CMK (cell line): ENCODE results near the gene SMG7.

Source experiments
- DNase-seq: peaks from one replicate; pipeline ENCODE4 v3.0.0-alpha.2; 2010; ENCODE audit warnings: low read depth

SMG7 gene

DNA sequence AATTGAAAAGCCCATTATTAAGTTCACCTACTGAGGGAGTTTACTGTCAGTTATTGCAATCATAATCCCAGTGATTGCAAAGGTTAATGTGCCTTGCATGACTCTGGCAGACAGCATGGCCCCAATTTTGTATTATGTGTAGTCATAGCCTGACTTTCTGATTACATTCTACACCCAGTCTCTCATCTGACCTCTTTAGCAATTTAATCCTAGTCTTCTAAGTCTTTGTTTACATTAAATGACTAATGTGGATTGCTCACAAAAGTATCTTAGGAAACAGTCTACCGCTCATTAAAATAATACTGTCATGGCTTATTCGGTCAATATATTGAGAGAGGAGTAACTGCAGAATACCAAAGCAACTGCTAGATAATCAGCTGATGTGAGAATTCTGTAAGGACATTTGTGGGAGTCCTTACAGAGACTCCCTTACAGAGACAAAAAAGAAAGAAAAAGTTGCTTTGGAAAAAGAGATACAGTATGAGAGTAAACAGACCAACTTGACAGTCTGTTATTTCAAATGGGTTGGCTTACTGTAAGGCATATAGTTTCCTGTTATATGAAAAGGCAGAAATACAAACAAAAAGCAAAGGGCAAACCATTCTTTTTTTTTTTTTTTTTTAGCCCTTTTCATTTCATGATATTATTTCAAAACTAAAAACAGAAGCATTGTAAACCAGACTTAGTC is 42.8 kb downstream of the SMG7 start:
- no peak for DNase-seq

DNA sequence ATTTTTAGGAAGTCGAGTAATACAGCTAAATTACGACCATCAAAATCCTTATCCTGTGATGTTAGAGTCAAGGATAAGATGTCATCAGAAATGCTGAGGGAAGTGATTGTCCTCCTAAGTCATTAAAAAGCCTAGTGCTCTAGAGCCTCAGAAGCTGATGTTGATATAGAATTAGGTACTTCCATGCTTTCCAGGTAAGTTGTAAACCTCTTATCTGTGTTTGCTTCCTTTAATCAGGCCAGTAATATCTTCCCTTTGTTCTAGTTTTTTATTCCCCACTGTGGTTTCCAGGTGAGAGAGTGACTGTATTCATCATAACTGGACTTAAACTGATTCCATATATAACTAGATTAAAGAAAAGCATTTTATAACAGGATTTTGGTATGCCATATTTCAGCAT is 44.4 kb downstream of the SMG7 start:
- DNase-seq, result no peak

DNA sequence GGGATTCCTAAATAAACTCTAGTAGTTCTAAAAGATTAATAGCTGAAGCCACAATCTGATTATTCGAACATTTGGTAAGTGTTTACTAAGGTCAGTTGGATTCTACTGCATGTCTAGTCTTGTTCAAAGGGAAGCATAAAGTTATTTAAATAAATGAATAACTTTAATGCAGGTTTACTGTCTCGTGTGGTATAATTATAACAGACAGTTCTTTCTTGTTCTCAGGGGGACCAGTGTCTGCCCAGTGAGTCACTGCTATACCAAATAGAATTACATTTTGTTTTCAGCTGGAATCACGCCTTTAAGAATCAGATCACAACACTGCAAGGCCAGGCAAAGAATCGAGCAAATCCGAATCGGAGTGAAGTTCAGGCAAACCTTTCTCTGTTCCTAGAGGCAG is 45.1 kb downstream of the SMG7 start:
- DNase-seq, result no peak

DNA sequence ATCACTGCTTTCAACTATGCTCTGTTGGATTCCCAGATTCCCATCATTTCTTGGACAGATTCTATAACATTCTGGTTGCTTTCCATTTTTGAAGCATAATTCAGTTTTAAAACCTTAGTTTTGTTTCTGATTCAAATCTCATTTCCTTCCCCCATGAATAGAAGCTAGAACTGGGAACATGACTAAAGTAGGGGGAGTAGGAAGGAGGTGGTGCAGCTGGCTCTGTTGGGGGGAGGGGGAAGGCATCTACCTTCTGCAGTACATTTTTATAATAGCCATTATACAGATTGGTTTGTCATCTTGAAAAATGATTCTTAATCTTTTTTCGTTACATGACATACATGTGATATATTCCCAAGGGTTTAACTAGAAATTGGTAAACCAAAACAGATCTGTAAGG is 48.1 kb downstream of the SMG7 start:
- DNase-seq, result no peak

DNA sequence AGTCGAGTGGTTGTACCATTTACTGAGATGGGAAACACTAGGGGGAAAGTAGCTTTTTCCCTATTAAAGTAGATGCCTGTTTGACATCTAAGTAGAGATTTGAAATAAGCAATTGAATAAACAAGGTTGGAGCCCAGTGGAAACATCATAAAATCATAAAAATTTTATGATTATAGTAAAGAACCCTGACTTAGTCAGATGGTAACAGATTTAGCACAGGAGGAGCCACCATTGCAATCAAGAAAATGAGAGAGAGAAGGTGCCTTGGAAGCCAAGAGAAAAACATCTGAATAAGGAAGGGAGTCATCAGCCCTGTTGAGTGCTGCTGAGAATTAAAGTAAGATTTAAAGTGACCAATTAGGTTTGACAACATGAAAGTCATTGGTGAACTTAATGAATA is 49.8 kb downstream of the SMG7 start:
- DNase-seq, result no peak

DNA sequence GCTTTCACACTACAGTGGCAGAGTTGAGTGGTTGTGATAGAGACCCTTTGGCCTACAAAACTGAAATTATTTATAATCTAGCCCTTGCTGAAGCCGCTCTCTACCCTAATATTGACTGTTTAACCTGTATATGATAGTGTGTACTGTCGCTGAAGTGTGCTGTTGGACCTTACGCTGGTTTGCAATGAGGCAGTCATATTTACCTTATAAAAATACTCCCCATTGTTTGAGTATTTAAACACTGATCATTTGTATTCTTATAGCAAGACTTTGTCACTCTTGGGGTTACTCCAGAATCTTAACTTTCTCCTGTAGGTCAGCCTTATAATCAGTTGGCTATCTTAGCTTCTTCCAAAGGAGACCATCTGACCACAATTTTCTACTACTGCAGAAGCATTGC is 56.3 kb downstream of the SMG7 start:
- no peak for DNase-seq

DNA sequence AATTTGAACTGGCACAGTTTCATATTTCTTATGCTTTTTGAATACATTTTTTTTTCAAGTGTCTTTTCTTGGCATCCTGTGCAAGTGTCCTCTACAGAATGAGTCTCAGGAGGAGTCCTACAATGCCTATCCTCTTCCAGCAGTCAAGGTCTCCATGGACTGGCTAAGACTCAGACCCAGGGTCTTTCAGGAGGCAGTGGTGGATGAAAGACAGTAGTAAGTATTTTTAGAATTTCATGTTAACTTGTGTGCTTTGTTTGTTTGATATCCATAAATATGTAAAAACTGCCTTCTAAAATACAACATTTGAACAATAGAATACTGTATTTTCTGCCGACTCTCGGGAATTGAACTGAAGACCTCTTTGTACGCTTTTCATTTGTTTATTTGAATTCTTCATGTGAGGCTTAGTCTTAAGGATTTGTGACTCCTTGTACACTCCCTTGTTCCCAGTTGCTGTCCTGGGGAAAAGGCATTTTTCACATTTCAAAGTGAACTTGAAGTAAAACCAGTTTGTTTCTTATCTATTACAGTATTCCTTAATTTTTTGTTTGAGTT is 61.4 kb downstream of the SMG7 start:
- no peak for DNase-seq

DNA sequence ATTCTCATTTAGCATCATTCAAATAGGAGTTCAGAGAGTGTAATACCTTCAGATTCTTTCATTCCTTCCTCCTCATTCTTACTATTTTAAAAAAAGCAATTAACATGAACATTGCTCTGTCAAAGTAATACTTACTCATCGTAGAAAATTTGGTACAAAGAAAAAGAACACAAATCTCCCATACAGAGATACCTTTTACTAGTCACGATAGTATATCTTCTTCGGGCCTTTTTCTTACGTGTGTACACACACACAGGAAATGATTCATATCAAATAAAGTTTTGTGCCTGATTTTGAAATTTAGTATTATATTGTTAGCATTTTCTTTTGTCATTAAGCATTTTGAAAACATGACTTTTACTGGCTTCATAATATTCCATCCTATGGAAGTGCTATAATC is 65.1 kb downstream of the SMG7 start:
- no peak for DNase-seq

DNA sequence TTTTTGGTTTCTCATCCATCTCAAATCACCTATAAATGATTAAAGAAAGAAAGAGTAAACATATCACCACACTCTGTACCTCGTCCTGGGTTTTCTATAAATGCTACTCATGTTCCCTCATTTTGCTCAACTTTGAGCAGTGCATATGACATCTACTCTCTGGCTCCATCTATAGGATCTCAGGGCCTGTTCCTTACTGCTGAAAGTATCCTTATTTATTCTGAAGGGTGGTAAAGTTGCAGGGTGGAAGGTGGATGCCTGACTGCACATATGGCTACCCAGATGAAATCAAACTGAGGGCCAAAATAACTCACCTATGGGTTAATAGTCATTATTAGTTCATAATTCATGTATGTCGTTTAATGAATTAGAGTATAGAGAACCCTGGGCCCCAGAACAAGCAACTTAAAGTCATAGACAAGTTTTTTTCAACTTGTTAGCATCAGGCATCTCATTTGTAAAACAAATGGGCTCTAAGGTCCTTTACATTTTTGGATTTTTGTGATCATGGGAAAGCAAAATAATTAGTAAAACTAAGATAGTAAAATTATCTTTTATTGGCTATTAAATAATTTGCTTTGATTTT is 71.4 kb downstream of the SMG7 start:
- DNase-seq, result peak; percentile 12

DNA sequence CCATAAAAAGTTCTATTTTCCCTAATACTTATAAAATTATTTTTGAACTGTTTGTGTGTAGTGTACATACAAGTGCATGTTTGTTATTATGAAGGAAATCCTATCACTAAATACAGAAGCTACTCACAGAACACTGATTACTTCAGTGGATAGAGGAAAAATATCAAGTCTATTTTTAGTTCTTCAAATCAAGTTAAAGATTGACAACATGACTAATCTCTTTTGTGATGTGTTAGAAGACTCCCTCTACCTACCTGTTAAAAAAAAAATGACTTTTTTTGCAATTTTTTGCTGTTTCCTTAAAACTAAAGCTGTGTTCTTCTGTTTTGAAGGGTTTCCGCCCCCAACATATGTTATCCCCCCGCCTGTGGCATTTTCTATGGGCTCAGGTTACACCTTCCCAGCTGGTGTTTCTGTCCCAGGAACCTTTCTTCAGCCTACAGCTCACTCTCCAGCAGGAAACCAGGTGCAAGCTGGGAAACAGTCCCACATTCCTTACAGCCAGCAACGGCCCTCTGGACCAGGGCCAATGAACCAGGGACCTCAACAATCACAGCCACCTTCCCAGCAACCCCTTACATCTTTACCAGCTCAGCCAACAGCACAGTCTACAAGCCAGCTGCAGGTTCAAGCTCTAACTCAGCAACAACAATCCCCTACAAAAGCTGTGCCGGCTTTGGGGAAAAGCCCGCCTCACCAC is 72.4 kb downstream of the SMG7 start:
- no peak for DNase-seq

DNA sequence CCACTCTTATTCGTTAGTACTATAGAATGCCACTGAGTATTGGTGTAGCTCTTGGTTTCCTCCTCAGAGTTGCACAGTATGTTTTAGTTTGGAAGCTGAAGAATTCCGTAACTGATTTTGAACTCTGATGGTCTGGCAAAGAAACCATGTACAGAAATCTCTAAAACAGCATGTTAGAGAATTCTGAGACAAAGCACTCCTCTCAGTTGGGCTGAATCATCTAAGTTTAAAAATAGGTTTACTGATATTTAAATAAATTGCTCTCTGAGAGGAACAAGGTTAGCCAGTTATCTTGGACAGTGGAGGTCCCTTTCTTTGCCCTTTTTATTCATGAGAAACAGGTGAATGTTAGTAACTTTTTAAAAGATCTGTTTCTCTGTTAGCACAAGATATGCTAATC is 74.1 kb downstream of the SMG7 start:
- DNase-seq, result no peak

DNA sequence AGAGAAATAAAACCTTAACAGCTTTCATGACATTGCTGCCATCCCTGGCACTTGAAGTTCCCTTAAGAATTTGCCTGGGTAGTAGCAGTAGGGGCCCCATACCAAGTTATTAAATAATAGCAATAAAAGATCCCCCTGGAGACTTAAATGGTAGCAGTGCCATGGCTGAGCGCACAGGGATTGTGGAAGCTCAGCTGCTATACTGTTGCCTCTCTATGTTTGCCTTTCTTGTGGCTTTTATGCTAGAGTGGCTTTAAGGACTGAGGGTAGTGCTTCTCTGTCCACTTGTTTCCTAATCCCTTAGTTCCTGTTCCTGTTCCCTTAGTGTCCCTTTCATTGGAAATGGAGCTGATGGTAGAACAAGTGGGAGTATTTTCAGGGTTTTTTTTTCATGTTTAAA is 75.8 kb downstream of the SMG7 start:
- no peak for DNase-seq

DNA sequence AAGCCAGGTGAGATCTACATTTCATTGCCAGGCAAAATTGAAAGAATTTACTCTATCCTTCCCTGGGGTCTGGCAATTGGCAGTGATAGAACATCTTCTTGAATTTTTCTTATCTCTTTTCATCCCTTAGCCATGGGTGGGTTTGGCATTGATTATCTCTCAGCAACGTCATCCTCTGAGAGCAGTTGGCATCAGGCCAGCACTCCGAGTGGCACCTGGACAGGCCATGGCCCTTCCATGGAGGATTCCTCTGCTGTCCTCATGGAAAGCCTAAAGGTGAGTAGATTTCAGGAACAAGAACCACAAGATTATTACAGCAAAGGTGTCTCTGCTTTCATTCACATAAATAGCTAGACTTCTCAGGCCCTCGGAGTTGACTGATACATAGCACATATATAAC is 78.6 kb downstream of the SMG7 start:
- no peak for DNase-seq

DNA sequence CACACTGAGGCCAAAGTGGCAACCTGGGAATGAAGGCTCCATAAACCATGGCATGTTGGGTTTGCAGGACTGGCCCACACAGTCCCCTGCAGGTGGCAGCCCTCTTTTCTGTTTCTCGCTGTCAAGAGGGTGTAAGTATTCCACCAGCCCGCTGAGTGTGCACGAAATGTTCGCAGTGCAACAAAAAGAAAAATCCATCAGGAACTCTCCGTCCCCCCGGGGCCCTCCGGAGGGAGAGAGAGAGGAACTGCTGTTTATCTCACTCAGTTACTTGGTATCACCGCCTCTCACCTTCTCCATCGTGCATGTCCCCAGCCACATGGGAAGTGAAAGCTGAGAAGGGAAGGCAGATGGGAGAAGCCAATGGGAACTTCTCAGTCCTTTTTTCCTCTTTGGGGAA is 79.6 kb downstream of the SMG7 start:
- no peak for DNase-seq

DNA sequence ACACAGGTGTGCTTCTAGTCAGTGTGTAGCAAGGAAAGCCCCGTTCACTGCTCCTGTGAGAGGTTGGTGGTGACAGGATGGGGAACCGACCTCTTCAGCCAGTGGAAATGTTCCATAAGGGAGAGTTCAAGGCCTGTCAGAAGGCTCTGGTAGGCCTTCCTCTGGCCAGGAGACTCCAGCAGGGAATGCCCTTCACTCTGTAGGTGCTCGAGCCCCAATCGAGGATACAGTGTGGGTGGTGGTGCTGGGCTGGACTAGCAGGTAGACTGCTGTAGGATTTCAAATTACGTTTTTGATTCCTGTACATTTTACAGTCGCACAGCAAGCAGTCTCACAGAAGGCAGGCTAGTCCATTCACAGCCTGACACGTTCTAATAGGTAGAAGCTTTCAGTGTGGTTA is 80.1 kb downstream of the SMG7 start:
- DNase-seq, result no peak

DNA sequence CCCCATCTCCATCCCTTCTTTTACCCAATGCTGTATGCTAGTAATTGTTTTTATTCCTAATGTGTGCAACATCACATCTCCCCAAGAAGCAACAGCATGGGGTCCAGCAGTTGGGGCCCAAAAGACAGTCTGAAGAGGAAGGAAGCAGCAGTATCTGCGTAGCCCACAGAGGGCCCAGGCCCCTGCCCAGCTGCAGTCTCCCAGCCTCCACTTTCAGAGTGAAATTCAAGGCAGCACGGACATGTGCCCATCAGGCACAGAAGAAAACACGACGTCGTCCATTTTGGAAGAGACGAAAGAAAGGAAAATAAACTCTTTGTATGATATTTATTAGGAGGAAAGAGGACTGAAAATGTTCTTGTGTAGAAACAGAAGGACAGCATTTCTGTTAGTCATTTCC is 80.6 kb downstream of the SMG7 start:
- no peak for DNase-seq

DNA sequence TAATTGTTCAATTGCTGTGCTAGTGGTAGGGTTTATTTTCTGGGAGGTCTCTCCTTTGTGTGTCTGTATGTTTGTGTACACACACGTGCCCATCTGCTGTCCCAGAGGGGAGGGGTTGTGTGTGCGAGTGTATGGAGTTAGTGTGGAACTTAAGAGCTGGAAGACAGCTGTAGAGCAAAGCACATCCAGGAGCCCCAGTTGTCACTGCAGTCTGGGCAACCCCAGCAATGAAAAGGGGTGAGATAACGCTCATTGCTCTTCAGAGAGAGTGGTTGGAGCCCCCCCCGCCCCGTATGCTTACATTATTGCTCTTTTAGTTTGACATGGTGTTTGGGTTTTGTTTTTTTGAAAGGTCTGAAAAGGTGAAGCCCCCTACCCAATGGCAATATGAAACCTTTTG is 81.0 kb downstream of the SMG7 start:
- DNase-seq, result no peak

DNA sequence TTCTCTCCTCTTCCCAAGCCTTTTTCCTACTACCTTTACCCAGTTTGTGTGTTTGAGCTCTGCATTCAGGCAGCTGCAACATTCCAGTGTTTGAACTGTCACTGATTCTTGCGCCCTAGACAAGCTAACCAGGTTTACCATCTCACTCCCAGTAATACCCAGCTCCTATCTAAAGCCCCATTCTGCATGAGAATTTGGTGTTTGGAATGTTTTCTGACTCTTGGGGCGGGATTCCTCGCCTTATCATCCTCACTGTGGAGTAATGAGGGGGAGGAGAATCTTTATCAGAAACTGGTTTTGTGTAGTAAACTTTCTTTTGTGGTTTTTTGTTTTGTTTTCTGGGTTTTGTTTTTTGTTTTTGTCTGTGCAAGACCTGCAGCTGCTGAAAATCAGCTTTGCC is 81.5 kb downstream of the SMG7 start:
- no peak for DNase-seq

DNA sequence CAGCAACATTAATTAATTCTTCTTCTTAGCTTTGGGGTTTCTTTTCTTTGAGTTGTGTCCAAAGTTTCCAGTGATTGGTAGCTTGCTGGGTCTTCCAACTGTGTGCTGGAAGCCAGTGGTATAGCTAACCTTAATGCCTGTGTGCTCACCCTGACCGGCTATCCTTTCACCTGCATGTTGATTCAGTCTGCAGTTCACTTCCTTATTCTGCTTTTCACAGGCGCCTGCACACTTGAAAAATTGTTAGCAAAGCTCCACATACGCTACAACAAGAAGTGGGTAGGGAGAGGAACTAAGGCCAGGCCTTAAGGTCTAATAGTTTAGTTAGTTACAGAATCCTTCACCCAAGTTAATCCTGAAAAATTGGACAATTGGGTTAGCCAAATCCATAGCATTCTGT is 82.3 kb downstream of the SMG7 start:
- no peak for DNase-seq

DNA sequence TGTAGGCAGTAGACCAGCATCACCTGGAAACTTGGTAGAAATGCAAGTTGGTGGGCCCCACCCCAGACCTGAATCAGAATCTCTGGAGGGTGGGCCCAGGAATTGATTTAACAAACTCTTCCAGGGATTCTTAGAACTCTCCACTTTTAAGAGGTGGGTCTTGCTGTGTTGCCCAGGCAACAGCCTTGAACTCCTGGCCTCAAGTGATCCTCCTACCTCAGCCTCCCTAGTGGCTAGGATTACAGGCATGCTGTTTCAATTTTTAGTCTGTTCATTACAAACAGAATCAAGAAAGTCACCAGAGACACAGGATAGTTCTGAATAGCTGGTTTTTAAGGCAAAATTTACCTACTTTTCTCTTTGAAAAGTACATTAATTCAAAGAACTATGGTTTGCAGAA is 86.8 kb downstream of the SMG7 start:
- no peak for DNase-seq

DNA sequence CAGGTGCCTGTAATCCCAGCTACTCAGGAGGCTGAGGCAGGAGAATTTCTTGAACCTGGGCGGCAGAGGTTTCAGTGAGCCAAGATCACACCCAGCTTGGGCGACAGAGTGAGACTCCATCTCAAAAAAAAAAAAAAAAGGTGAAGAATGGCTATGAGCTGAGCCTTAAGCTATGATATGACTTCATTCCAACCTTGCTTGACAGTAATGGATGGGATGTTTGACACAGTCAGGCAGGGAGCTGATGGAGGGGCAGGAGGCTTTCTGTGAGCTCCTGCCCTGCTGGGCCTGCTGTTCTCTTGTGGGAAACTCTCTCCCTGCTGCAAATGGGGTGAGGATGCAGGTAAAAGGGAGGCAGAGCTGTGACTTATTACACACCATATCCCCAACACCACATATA is 90.4 kb downstream of the SMG7 start:
- DNase-seq, result no peak

DNA sequence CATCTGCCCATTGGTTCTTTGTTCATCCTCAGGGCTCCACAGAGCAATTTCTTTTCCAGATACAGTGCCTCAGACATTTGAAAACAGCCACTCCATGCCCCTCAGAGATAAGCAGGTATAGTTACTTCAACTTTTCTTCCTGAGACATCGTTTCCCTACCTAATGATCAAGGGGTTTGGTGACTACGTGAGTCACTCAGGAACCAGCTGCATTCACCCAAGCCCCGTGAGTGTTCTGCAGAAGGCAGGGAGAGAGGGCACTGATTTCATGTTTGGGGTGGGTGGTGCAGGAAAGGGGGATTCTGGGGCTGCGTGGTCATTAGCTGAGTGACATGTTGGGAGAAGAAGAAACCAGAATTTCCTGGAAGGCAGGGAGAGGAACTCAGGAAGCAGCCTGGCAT is 93.0 kb downstream of the SMG7 start:
- DNase-seq, result no peak

DNA sequence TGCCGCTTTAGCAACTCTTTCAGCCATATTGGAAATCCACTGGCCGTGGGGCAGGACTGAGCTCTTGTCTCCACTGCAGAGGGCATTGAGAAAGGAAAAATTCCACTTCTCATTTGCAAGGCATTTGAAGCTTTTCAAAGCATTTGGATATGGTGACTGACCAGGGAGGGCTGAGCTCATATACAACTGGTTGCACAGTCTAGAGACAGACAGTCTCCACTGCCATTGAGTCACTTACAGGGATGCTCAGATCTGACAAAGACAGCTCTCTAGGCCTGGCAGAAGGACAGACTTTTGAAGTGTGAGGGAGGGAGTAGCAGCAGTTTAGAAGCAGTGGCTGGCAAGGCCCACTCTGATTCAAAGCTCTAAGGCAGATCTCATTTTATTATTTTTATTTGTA is 93.7 kb downstream of the SMG7 start:
- DNase-seq, result no peak

DNA sequence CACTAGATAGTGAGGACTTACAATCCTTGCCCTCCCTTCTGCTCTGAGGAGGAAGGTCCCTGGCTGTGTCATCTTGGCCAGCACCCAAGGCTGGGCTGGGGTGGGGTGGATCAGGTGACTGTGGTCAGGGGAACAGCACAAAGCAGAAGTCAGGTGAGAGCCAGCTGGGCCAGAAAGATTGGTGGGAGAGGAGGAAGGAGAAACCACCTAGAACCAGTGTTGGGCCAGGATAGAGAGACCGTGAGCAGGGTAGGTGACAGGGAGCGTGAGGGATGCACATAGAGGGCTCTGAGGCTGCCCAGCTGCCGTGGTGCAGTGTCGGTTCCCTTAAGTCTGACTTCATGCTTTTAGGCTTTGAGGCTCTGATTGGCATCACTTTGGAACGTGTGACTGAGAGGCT is 95.3 kb downstream of the SMG7 start:
- DNase-seq, result peak; percentile 34
